ENCODE data around the gene NPAS1. TPM values are rescaled to one million over a fixed set of nuclear protein-coding genes. Genes with fewer than 3 reads are reported as not detected.

The NPAS1 gene
- total RNA-seq, 1 experiment from 2014 or later: 4.6 TPM

DNA sequence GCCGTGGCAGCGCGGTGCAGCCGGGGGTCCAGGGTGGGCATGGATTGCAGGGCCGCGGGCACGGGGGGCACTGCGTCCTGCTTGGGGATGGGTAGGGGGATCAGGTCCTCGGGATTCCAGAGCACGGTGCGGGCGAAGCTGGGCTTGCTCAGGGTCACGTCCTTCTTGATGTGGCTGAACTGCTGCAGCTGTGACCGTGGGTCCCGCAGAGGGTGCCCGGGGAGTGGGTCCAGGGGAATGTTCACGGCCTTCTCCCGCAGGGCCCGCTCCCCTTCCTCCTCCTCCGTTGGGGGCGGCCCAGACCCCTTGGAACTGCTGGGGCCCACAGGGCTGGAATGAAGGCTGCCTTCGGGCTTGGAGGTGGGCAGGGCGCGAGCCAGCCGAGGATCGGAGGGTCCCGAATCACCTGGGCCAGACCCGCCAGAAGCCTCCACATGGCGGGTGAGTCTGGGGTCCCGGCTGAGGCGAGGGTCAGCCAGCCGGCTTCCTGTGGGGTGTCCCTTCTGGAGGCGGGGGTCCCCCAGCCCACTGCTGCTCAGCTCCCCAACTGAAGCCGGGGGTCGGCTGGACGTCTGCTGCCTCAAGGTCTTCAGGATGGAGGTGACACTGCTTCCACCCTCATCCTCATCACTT lies 47.7 kb downstream of the NPAS1 start (continued):
- TF ChIP-seq, protein P1, sequence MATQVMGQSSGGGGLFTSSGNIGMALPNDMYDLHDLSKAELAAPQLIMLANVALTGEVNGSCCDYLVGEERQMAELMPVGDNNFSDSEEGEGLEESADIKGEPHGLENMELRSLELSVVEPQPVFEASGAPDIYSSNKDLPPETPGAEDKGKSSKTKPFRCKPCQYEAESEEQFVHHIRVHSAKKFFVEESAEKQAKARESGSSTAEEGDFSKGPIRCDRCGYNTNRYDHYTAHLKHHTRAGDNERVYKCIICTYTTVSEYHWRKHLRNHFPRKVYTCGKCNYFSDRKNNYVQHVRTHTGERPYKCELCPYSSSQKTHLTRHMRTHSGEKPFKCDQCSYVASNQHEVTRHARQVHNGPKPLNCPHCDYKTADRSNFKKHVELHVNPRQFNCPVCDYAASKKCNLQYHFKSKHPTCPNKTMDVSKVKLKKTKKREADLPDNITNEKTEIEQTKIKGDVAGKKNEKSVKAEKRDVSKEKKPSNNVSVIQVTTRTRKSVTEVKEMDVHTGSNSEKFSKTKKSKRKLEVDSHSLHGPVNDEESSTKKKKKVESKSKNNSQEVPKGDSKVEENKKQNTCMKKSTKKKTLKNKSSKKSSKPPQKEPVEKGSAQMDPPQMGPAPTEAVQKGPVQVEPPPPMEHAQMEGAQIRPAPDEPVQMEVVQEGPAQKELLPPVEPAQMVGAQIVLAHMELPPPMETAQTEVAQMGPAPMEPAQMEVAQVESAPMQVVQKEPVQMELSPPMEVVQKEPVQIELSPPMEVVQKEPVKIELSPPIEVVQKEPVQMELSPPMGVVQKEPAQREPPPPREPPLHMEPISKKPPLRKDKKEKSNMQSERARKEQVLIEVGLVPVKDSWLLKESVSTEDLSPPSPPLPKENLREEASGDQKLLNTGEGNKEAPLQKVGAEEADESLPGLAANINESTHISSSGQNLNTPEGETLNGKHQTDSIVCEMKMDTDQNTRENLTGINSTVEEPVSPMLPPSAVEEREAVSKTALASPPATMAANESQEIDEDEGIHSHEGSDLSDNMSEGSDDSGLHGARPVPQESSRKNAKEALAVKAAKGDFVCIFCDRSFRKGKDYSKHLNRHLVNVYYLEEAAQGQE (IDR thresholded peaks at IDR 0.05; ENCODE audit: low read depth): no peak
- TF ChIP-seq EGR1 (IDR thresholded peaks at IDR 0.05; ENCODE audit: low read depth): no peak
- no peak for TF ChIP-seq ZFX (IDR thresholded peaks at IDR 0.05)
- no peak for TF ChIP-seq SRF (IDR thresholded peaks at IDR 0.05; ENCODE audit: low read depth)
- TF ChIP-seq FOSL1 (IDR thresholded peaks at IDR 0.05; ENCODE audit: low read depth): no peak
- TF ChIP-seq, protein P2, sequence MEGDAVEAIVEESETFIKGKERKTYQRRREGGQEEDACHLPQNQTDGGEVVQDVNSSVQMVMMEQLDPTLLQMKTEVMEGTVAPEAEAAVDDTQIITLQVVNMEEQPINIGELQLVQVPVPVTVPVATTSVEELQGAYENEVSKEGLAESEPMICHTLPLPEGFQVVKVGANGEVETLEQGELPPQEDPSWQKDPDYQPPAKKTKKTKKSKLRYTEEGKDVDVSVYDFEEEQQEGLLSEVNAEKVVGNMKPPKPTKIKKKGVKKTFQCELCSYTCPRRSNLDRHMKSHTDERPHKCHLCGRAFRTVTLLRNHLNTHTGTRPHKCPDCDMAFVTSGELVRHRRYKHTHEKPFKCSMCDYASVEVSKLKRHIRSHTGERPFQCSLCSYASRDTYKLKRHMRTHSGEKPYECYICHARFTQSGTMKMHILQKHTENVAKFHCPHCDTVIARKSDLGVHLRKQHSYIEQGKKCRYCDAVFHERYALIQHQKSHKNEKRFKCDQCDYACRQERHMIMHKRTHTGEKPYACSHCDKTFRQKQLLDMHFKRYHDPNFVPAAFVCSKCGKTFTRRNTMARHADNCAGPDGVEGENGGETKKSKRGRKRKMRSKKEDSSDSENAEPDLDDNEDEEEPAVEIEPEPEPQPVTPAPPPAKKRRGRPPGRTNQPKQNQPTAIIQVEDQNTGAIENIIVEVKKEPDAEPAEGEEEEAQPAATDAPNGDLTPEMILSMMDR (IDR thresholded peaks at IDR 0.05 in 2 of 3, conservative IDR thresholded peaks at IDR 0.05 in 1 of 3; ENCODE audit: borderline replicate concordance in 1 of 3, insufficient read depth in 1 of 3, low read depth in 2 of 3, low read length in 2 of 3): no peak
- no peak for TF ChIP-seq SP1 (IDR thresholded peaks at IDR 0.05; ENCODE audit: low read depth)
- no peak for TF ChIP-seq CBX3 (IDR thresholded peaks at IDR 0.05; ENCODE audit: low read depth)
- TF ChIP-seq TCF7L2 (IDR thresholded peaks at IDR 0.05; ENCODE audit: borderline replicate concordance, extremely low read depth, insufficient read depth, insufficient read length): no peak
